ENCODE data around the gene LAMB3. TPM values are rescaled to one million over a fixed set of nuclear protein-coding genes. Genes with fewer than 3 reads are reported as not detected.

LAMB3 gene
- polyA plus RNA-seq, 12 donors, result 0.34 to 21.8 (median 0.85) TPM; not detected in 1

DNA sequence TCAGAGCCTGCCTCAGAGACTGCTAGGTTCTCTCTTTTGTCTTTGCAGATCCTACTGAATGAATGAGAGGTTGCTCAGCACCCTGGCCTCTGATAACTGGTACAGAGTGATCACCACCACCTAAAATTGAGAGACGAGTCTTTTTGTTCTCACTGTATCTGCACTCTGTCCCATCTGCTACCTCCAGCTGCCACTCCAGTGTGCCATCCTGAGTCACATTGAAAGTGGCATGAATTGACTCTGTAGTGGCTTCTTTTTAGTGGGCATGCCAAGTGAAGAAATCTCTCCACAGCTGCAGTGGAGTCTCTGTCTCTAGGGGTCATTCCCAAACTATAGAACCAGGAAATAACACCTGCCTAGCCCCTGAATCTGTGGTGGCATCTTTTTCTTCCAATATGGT is 54.0 kb downstream of the LAMB3 start:
- no peak for DNase-seq

DNA sequence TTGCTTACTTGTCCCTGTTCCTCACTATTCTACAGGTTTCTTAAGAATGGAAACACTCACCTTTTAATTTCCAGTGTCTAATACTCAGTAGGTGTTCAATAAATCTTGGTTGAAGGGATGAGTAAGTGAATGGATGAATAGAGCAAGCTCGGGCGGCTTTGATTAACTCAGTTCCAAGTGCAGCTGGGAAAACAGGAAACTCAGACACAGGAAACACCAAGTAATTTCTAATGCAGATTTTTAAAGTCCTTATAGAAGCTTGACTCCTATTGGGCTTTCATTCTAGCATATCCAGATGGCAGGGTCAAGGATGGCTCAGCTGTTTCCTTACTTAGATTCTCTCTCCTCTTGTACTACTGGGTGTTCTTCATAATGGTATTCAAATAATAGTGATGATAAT is 54.7 kb downstream of the LAMB3 start:
- DNase-seq, result no peak

DNA sequence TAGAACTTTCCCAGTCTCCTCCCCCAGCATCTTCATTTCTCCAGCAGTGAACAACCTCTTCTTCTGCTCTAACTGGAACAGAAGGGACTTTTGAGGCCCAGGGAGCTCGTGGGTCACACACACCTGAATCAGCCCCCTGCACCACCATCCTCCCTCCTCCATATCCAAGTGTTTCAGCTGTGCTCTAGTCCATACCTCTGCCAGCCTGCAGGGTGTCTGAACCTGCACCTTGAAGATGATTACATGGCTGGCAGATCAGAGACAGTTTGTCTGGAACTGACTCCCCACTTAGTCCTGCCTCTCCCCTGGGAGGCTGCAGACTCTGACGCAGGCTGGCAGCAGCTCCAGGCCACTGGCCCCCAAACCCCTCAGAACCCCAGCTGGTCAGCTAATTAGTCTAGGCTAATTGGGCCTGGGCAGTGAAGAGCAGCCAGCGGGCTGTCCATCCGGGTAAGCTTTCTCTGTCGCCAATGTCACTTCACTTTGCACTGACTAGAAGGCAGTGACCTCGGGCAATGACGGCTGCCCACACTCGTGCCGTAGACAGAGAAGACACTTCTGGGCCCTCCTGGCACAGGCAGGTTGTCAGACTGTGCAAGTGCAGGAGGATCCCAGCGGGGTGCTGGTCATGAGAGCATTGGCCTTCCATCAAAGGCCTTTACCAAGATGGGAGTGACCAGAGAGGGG is 56.5 kb downstream of the LAMB3 start:
- no peak for DNase-seq

DNA sequence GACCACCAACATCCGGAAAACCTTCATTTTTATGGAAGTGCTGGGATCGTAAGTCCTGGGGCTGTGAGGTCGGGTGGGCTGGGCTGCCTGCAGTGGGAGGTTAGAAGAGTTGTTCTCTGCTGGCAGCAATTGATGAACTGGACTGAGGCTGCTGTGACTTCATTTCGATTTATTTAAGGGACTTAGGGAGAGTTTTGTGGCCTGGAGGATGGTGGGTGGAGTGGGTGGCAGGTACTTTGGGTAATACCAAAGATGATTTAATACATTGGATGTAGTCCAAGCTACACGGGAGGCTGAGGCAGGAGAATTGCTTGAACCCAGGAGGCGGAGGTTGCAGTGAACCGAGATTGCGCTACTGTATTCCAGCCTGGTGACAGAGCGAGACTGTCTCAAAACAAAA is 57.2 kb downstream of the LAMB3 start:
- DNase-seq, result no peak

DNA sequence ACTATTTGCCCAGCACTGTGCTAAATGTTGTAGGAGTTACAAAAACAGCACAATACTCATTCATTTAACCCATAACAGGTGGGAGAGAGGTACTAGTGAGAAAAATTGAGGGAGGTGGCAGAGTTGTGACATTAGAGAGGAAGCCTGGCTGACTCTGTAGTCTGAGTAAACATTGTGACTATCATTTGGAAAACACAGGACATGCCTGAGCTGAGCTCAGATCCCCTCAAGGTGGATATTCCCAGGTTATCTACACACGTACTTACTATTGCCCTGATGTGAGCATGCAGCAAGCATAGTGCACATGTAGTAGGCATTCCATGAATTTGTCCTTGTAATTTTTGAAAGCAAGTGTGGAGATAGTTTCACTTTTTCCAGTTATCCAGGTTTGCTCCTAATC is 57.8 kb downstream of the LAMB3 start:
- no peak for DNase-seq

DNA sequence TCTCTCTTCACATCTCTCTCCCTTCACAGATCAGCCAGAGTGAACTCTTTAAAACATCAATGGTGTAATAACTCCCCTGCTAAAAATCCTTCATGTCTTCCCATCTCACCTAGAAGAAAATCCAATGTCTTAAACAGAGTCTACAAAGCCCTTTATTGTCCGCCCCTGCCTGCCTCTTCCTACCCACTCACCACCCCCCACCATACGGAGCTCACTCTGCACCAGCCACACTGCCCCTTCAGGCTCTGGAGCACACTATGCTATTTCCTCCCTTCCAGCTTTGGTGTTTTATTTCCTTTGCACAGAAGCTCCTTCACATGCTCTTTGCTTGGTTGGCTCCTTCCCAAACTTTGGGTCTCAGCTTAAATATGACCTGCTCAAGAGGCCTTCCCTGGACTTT is 58.5 kb downstream of the LAMB3 start:
- no peak for DNase-seq

DNA sequence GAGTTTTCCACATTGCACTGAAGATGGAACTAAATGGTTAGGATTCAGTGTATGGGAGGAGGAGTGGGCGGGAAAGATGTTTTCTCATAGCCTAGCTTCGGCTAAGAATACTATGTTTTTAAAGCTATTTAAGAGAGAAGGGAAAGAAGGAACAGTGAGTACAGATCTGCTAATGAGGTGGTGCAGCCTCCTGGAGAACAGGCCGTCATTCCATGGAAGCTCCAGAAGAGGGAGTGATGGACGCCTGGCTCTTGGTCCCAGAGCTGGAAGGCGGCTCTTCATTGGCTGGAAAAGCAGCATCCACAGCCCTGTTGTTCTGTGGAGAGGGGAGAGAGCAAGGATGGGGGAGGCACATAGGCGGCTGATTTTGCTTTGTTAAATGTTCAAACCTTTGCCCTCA is 61.8 kb downstream of the LAMB3 start:
- no peak for DNase-seq

DNA sequence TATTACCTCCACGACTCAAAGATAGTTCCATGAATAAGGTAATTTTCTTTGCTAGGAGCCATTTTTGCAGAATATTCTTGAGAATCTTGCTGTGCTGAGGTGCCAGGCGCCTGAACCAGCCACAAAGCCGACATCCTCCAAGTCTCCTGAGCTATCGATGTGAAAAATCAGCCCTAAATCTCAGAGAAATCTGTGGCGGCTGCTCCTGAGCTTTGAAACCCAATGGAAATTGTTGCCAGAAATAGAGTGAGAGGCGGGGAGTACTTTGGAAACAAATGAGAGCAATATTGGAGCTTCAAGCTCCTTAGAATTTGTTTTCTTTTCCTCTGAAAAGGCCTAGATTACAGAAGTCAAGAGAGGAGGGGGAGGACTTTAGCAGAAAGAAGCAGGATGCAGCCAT is 62.4 kb downstream of the LAMB3 start:
- DNase-seq, result no peak

DNA sequence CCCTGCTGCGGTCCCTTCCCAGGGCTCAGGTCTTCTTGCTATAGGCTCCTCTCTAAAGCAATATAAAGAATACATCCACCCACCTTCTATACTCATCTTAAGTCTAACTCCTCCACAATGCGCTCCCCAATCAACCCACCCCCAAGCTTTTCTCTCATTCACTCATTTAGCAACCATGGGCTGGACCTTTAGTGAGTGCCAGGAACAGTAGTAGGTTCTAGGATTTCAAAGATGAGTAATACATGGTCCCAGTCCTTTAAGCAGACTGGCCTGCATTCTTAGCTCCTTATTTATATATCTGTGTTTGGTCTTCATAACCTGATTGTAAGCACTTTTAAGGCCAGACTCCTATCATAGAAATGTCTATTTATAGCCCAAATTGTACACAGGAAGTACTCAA is 62.8 kb downstream of the LAMB3 start:
- no peak for DNase-seq

DNA sequence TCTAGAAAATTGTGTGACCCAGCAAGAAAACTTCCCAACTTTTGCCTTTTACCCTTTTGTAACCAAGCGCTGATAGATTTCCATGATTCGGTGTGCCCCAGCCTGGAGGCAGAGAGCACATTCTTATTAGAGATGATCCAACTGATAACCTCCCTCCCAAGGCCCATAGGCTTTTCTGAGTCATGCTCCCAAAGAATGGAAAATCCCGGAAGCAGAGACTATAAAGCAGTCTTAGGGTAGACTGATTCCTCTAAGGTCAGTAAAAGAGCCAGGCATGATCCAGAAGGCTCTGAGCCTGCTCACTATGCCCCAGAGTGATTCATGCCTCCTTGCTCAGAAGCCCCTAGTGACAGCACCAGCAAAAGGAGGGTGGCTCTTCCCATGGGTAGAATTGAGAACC is 64.4 kb downstream of the LAMB3 start:
- DNase-seq, result no peak

DNA sequence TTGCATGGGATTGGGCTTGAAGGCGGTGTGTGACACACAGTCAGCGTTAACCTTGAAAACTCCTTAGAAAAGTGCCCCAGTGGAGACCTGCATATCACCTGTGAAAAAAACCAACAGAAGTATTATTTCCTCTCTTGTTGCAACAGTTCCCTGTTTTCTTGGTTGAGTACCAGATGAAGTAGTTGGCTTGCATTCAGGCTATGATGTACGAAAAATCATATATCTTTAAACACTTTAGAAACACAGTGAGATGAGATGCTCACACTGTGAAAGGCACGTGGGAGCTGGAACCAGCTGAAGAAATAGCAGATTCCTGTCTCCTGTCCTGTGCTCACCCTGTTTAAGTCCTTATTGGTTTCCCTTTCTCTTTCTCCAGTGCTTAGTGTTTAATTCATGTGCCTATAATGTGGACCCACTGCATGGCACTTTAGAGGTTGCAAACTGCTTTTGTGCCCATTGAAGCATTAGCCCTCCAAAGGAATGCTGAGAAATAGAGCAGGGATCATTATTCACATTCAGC is 65.9 kb downstream of the LAMB3 start:
- no peak for DNase-seq

DNA sequence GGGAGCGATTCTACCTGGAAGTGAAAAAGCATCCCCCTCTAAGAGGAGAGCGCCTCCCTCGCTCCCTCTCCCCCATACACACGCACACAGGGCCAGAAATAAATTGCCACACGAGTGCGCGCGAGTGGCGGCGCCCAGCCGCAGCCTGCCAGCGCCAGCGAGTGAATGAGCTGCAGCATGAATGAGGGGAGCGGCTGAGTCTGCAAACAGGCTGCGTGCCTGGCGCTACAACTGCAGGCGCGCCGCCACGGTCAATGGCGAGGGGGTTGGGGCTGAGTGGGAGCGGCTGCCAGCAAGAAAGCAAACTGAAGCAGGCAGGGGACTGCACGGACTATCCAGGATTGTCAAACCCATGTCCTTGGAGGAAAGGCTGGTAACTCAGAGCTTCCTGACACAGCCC is 66.6 kb downstream of the LAMB3 start:
- peak; percentile 43 for DNase-seq

DNA sequence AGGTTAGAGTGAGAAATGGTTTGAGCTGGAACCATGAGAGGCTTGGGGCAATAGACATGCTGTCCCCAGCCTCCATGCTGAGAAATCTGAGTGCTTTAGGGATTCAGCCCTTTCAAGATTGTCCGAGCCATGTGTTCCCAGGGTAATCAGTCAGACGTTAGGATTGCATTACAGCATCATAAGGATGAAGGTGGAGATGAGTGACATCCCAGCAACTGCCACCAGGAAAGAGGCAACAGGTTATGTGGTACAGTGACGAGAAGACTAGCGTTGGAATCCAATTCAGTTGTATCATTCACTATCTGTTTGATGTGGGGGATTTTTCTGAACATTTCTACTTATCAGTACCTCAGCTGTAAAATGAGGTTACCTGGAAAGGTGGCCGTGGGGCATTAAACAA is 67.0 kb downstream of the LAMB3 start:
- DNase-seq, result no peak

DNA sequence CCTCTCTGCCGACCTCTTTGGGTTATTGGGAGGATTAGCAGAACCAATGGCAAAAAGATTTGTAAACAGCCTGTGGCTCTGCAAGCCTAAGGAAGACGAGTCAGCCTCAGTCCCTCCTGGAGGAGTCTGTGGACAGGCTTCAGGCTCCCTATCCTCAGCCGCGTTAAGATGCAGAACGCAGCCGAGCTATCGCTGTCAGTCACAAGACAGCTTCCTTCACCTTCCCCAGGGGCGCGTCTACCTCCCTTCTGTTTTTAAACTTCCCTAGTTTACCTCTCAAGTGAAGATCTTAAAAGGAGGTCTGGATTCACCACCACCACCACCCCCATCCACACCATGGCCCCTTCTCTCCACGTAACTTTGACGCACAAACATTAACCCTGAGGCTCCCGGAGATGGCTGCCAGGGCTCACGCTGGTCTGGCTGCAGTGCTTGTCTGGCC is 68.0 kb downstream of the LAMB3 start:
- no peak for DNase-seq

DNA sequence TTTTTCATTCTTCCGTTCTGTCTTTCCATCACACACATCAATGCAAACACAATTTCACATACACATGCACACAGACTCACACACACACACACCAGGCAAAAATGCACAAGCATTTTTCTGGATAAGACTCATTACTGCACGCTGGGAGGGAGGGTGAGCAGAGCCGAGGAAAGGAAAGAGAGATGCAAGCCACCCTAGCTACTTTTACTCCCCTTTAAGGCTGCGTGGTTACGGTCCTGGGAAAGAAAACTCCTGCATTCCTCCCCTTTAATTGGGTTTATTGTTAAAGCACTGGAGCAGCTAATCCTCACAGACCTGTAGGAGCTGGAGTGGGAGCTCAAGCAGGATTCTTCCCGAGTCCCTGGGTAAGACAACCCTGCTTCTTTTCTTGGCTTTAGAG is 68.8 kb downstream of the LAMB3 start, which contains the start of gene CAMK1G:
TSS of gene CAMK1G (plus strand) at position 307 of the 400 bp plus-strand sequence. CDS start 11,270 bp downstream, outside the sequence.
- peak; percentile 9 for DNase-seq

DNA sequence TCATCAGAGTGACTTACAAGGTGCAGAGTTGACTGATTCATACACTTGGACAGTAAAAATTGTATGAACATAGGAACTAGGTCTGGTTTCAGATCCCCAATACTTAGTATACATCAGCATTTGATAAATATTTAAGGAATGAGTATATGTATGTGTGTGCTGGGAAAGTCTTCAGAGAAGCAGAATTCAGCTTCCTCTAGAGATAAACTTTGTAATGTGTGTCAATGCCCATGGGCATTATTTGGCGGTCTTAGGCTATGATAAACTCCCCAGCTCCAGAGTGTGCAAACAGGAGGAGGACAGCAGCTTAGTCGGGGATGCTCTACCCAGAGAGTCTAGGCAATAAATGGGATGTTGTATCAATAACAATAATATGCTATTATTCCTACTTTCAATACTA is 71.6 kb downstream of the LAMB3 start:
- no peak for DNase-seq

DNA sequence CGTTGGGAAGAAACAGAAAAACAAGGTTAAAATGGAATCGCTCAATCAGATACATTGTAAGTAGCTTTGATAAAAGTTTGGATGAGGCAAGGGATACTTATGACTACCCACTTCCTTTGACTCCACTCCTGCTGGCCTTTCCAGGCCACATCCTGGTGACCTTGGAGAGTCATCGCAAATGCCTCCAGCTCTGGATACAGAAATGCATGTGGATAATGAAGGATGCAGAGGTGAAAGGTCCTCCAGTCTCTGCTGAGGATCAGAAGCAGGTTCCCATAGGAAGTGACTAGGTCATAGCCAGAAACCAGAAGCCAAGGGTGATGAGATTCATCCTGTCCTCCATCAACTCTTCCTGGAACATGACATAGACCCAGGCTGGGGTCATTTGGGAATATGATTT is 74.9 kb downstream of the LAMB3 start:
- no peak for DNase-seq

DNA sequence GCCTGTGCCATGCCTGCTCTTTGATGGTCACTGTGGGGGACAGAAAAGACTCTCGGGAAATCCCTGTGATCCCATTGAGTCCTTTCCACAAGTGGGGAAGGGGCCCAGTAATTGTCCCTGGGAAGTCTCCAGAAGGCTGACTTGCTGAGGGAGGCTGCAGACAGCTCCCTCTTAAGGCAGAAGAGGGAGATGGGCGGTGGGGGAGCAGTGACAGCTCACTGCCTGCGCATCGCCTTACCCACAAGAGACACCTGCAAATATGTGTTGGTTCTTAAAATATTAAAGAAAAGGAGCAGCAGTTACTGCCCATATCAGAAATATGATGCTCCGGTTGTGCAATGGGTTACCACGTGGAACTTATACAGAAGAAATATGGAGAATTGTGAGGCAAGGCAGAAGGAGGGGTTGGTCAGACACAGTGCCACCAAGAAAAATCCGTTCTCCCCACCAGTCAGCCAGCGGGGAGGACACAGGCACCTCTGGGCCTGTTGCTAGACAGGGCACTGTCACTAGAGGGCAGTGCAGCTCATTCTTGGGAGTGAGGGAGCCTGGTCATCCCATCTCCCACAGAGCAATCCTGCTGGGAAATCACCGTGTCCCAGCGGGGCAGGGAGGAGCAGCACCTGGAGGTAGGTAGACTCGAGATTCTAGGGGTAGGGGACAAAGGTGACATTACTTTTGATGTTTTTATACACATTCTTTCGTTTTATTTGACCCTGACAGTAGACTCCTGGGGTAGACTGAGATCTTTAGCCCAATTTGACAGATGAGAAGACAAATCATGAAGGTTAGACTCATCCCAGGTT is 75.6 kb downstream of the LAMB3 start:
- peak; percentile 64 for DNase-seq

DNA sequence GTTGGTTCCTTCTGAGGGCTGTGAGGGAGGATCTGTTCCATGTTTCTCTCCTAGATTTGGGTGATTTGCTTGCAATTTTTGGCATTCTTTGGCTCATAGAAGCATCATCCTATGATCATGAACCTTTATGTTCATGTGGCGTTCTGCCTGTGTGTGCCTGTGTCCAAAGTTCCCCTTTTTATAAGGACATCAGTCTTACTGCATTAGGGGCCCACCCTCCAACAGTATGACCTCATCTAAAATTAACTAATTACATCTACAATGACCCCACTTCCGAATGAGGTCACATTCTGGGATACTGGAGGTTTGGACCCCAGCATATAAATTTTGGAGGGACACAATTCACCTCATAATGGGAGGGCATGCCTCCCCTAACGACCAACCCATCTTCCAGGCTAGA is 81.5 kb downstream of the LAMB3 start:
- no peak for DNase-seq

DNA sequence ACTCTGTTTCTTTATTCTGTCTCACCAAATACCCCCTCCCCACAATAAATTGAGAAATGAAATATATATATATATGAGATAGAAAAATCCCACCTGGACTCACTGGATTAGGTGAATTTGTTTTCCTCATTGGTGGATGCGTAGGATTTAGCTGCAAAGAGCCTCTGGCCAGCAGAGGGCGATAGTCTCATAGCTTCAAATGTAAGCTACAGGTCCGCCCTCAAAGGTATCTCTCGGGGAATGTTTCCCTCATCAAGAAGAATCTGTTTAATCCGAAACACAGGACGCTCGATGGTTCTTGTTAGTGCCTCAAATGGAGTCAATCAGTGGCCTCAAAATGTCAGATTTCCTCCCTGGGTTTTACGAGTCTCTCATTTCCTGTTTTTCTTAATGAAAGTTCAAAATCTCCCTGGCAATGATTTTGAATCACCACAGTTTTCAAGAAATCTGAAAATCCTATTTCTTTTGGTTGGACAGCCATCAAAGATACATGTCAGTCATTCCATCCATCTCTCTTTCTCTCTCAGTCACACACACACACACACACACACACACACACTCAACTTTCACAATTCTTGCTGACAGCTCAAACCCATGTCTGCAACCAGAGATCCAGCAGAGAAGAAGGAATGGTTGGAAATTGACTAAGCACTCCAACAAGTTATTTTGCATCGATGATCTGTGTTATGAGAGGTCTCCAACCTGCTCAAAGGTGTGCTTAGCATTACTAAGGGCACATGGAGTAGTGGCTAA is 82.6 kb downstream of the LAMB3 start:
- DNase-seq, result peak; percentile 67

DNA sequence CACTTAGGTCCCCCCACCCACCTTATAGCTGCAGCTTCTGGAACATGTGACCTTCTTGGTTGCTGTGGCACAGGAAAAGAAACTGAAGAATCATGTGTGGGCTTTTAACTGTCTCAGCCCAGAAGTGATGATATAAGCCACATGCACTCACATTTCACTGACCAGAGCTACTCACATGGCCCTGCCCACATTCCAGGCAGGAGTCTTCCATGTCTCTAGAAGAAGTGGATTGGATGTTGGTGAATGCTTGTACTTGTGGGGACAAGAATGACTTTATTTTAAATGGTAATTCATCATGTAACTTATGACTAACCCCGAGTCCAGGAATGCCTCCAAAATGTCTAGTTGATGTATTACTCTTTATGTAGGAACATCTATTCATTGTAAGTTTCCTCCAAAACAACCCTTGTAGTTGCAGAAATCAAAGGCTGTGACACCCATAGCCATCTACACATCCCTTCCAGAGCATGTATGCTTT is 84.5 kb downstream of the LAMB3 start:
- no peak for DNase-seq

Measured in muscle of arm (tissue), 12 donors.